Inferior parietal cortex (tissue), 1 donor: ENCODE results near the gene PTPRCAP.

Experiments used
- DNase-seq: peaks from one replicate; pipeline ENCODE4 v3.0.0-alpha.2; 2016; ENCODE audit errors: extremely low spot score

PTPRCAP gene

DNA sequence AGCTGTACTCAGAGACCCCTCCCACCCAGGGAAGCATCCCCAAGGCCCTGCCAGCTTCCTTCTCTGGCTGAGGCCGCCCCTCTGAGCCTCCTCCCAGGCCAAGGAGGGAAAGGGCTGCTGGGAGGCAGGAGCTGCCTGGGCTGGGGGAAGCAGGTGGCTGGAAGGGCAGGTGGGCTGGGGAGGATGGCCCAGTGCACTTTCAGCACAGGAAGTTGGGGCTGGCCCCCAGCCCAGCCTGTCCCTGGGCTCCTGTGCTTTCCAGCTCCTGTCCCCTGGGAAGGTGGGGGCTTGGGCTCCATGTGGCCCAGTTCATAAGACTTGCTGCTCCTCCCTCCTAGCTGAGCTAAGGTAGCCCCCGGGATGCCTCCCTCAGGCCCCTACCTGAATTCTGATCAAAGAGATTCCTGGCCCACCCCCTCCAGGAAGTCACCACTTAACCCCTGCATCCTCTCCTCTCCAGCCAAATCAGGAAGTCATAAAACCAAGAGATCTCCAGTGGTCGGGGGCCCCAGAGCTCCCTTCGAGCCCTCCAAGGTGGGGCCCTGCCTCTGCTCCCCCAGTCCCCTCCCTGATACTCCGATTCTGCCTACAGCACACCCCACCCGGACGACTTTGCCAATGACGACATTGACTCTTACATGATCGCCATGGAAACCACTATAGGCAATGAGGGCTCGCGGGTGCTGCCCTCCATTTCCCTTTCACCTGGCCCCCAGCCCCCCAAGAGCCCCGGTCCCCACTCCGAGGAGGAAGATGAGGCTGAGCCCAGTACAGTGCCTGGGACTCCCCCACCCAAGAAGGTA is 40.7 kb downstream of the PTPRCAP start:
- no peak for DNase-seq

GRCh38 chr11:67396259-67396581 is 41.3 kb downstream of the PTPRCAP start:
- DNase-seq = no peak

DNA sequence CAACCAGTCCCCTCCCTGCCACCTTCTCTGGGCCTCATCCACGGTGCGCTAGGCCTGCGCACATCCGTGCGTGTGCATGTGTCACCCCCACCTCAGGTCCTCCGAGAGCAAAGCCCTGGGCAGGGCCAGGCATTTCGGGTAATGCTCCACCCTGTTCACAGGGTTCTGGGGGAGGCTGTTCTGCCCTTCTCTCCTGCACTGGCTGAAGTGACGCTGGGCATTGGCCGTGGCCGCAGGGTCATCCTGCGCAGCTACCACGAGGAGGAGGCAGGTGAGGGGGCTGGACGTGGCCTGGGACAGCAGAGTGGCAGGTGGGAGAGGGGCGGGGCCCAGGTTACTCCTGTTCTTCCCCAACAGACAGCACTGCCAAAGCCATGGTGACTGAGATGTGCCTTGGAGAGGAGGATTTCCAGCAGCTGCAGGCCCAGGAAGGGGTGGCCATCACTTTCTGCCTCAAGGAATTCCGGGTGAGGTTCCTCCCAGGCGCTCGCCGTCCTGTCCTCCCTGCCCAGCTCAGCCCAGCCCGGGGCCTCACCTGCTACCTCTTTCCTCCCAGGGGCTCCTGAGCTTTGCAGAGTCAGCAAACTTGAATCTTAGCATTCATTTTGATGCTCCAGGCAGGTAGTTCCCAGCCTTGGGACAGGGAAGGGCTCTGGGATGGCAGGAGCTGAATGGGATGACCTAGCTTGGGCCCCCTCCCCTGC is 41.8 kb downstream of the PTPRCAP start:
- DNase-seq = no peak

- DNase-seq = no peak
Observed at GRCh38 chr11:67393990-67394389, 43.5 kb downstream of the PTPRCAP start.

- no peak for DNase-seq
Observed at GRCh38 chr11:67393437-67393836, 44.0 kb downstream of the PTPRCAP start.

DNA sequence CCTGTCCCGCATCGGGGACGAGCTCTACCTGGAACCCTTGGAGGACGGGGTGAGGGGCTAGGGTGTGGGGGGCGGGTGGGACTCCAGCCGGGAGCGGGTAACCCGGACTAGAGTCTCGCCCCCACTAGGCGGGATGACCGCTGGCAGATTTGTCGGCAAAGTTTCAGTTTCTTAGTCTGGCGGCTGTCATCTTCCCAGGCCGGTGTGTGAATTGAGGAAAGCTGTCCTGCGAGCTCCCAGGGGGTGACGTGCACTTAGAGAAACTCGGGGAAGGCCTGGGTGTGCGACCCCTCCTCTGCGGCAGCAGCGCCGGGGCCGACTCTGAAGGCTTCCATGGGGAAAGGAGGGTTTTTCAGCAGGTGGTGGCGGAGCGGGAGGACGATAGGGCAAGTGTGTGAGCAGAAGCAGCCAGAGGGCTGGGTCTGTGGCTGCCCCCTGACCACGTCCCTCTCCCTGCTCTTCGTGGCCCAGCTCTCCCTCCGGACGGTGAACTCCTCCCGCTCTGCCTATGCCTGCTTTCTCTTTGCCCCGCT is 45.2 kb downstream of the PTPRCAP start:
- no peak for DNase-seq

GRCh38 chr11:67391304-67392182 is 45.9 kb downstream of the PTPRCAP start, which contains the start of gene RAD9A:
RAD9A (plus strand) TSS chr11:67391986; CDS start chr11:67392045, 59 bp downstream.
- DNase-seq = peak; percentile 95

DNA sequence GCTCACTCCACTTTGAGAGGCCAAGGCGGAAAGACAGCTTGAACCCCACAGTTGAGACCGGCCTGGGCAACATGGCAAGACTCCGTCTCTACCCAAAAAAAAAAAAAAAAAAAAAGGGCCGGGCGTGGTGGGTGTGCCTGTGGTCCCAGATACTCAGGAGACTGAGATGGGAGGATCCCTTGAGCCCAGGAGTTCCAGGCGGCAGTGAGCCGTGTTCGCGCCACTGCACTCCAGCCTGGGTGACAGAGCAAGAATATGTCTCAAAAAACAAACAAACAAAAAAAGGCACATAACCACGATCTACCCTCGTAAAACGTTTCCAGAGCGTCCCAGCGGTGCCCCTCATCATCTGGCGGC is 46.6 kb downstream of the PTPRCAP start:
- no peak for DNase-seq

GRCh38 chr11:67389477-67389876 is 48.0 kb downstream of the PTPRCAP start:
- DNase-seq = no peak

DNA sequence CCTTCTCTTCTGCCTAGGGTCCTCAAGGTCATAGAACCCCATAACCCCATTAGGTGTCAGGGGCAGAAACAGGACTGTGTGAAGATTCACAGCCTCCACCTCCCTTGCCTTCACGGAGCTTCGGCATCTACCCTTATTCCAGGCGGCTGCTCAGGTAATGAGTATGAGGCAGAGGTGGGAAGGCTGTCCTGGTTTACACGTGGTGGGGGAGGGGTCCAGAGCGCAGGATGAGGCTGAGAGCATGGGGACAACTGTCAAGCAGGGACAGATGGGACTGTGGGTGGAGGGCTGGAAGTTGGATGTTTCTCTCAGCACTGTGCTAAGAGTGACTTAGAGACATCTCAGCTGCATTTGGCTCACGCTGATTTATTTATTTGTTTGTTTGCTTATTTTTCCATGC is 50.0 kb downstream of the PTPRCAP start:
- DNase-seq = no peak

DNA sequence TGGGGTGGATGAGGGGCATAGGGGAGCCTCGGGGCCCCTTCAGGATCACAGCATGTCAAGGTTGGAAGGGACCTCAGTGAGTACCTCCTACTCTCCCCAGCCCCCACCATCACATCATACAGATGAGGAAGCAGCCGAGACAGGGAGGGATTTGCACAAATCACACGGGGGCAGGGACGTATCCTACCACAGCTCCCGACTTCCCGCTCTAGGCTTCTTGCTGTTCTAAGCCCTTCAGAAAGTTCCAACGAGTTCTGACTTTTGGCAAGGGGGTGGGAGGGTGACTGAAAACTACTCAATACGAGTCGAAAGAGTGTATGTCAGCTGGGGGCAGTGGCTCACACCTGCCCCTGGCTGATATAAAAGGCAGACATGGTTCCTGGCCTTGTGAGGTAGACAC is 50.4 kb downstream of the PTPRCAP start:
- no peak for DNase-seq
